GM23338 (cell line): ENCODE data around the gene DIDO1. TPM values are rescaled to one million over a fixed set of nuclear protein-coding genes. Genes with fewer than 3 reads are reported as not detected.

Experiments used
- ATAC-seq: fragments of 200-7000 bp; cut with Tn5 transposase; 3 replicates; pipeline ENCODE4 v1.9.1; 2020
- DNase-seq: peaks from one replicate; pipeline ENCODE4 v3.0.0-alpha.2; 2015; ENCODE audit warnings: low spot score
- H2AFZ ChIP-seq: fragments of 200-600 bp; sonication (generic); 2 replicates; pipeline ENCODE4 v1.8.0; 2016; ENCODE audit warnings: antibody characterized with exemption, mild to moderate bottlenecking, moderate library complexity
- H3F3A ChIP-seq: fragments of 200-600 bp; sonication (generic); replicated peaks from 2 replicates; pipeline ENCODE4 v1.8.0; 2017; ENCODE audit warnings: antibody characterized with exemption, mixed run types, low read depth
- H3K27ac ChIP-seq: fragments of 200-600 bp; sonication (generic); 2 replicates; pipeline ENCODE4 v1.6.1; 2016; ENCODE audit warnings: low read depth
- H3K27me3 ChIP-seq: fragments of 200-600 bp; sonication (generic); 2 replicates; pipeline ENCODE4 v1.8.0; 2016; ENCODE audit warnings: mild to moderate bottlenecking, mixed run types, moderate library complexity; ENCODE audit not compliant: insufficient read depth
- H3K36me3 ChIP-seq: fragments of 200-600 bp; sonication (generic); 2 replicates; pipeline ENCODE4 v1.8.0; 2016; ENCODE audit warnings: mild to moderate bottlenecking; ENCODE audit not compliant: insufficient read depth
- H3K4me1 ChIP-seq: fragments of 200-600 bp; sonication (generic); 2 replicates; pipeline ENCODE4 v1.8.0; 2016; ENCODE audit warnings: mild to moderate bottlenecking, moderate library complexity; ENCODE audit not compliant: insufficient read depth
- H3K4me2 ChIP-seq: fragments of 200-600 bp; sonication (generic); 2 replicates; pipeline ENCODE4 v1.7.1; 2017; ENCODE audit warnings: mixed run types
- H3K4me3 ChIP-seq: fragments of 200-600 bp; sonication (generic); 2 replicates; pipeline ENCODE4 v1.6.1; 2016; ENCODE audit warnings: mixed run types
- H3K79me2 ChIP-seq: fragments of 200-600 bp; sonication (generic); replicated peaks from 2 replicates; pipeline ENCODE4 v1.8.0; 2017; ENCODE audit warnings: mild to moderate bottlenecking; ENCODE audit not compliant: insufficient read depth
- H3K9me2 ChIP-seq: fragments of 200-600 bp; sonication (generic); 2 replicates; pipeline ENCODE4 v1.8.0; 2017; ENCODE audit not compliant: insufficient read depth
- H4K20me1 ChIP-seq: fragments of 200-600 bp; sonication (generic); replicated peaks from 2 replicates; pipeline ENCODE4 v1.8.0; 2017; ENCODE audit warnings: mild to moderate bottlenecking; ENCODE audit not compliant: insufficient read depth
- H3K27ac Mint-ChIP-seq: 2 replicates; pipeline ENCODE4 v1.8.0; 2020; ENCODE audit warnings: inconsistent platforms, mild to moderate bottlenecking, moderate library complexity, mixed read lengths
- H3K27me3 Mint-ChIP-seq: 3 replicates; pipeline ENCODE4 v1.8.0; 2022; ENCODE audit warnings: low read depth, mild to moderate bottlenecking, moderate library complexity, mixed read lengths, inconsistent platforms; ENCODE audit not compliant: insufficient read depth, poor library complexity
- H3K36me3 Mint-ChIP-seq: 3 replicates; pipeline ENCODE4 v1.8.0; 2021; ENCODE audit warnings: low read depth, mild to moderate bottlenecking, inconsistent platforms, moderate library complexity, mixed read lengths
- H3K4me1 Mint-ChIP-seq: 3 replicates; pipeline ENCODE4 v1.8.0; 2020; ENCODE audit warnings: mild to moderate bottlenecking, inconsistent platforms, mixed read lengths
- H3K4me3 Mint-ChIP-seq: 3 replicates; pipeline ENCODE4 v1.8.0; 2021; ENCODE audit warnings: moderate library complexity, mild to moderate bottlenecking, inconsistent platforms, mixed read lengths
- H3K9me3 Mint-ChIP-seq: 3 replicates; pipeline ENCODE4 v1.8.0; 2020; ENCODE audit warnings: moderate library complexity, mild to moderate bottlenecking, inconsistent platforms, mixed read lengths
- CREB1 ChIP-seq: fragments of 250-450 bp; sonication (Bioruptor Pico); IDR thresholded peaks from 2 replicates; pipeline ENCODE4 v1.5.0; 2020; ENCODE audit warnings: low read depth, mild to moderate bottlenecking, moderate library complexity
- CTCF ChIP-seq, 2 experiments: fragments of 200-600 bp in 1 of 2; sonication (generic) in 1 of 2; conservative IDR thresholded peaks; 2 replicates each; pipeline versions ENCODE4 v1.5.1 to v1.6.1; 2016 to 2017; ENCODE audit warnings: antibody characterized with exemption in 2 of 2, low read depth in 2 of 2, mild to moderate bottlenecking in 2 of 2, moderate library complexity in 1 of 2
- EZH2phosphoT487 ChIP-seq: fragments of 200-600 bp; sonication (generic); IDR thresholded peaks from one replicate; pipeline ENCODE4 v1.8.1; 2018; ENCODE audit warnings: antibody characterized with exemption; ENCODE audit not compliant: unreplicated experiment
- JUNB ChIP-seq: IDR thresholded peaks from one replicate; pipeline ENCODE4 v1.6.1; 2016; ENCODE audit warnings: antibody characterized with exemption; ENCODE audit not compliant: unreplicated experiment
- NANOG ChIP-seq: IDR thresholded peaks from 2 replicates; pipeline ENCODE4 v1.6.1; 2016; ENCODE audit warnings: antibody characterized with exemption, borderline replicate concordance
- POLR2AphosphoS5 ChIP-seq: IDR thresholded peaks from 2 replicates; pipeline ENCODE4 v1.6.1; 2016; ENCODE audit warnings: antibody characterized with exemption, low read depth
- STAT1 ChIP-seq: IDR thresholded peaks from one replicate; pipeline ENCODE4 v1.6.1; 2016; ENCODE audit warnings: antibody characterized with exemption; ENCODE audit not compliant: unreplicated experiment
- ZNF114 ChIP-seq: fragments of 250-450 bp; sonication (Bioruptor Pico); IDR thresholded peaks from 2 replicates; pipeline ENCODE4 v1.5.0; 2020; ENCODE audit warnings: mild to moderate bottlenecking, moderate library complexity
- ZNF462 ChIP-seq: fragments of 250-450 bp; sonication (Bioruptor Pico); IDR thresholded peaks from 2 replicates; pipeline ENCODE4 v1.5.0; 2020; ENCODE audit warnings: mild to moderate bottlenecking, moderate library complexity
- polyA plus RNA-seq: library from polyadenylated mRNA; unstranded; fragments of >200 nt; fragmentation: Nextera tagmentation; extraction: Ambion mirVana; gene quantifications from 2 replicates; pipeline ENCODE4 v1.2.1, GENCODE V29; 2016
- total RNA-seq: library from RNA; depleted of rRNA; stranded (reverse); fragments of >200 nt; shearing (Covaris generic); gene quantifications from 2 replicates; pipeline ENCODE4 v1.2.3, GENCODE V29; 2014
- TF ChIP-seq, protein P1 (sequence below): IDR thresholded peaks from one replicate; pipeline ENCODE4 v1.6.1; 2018; ENCODE audit warnings: antibody characterized with exemption; ENCODE audit not compliant: unreplicated experiment
- TF ChIP-seq, protein P2 (sequence below): IDR thresholded peaks from 2 replicates; pipeline ENCODE4 v1.6.1; 2016; ENCODE audit warnings: antibody characterized with exemption

The DIDO1 gene
- total and polyA plus RNA-seq, 2 experiments from 2014 or later = 72.4 to 162 TPM

- Histone ChIP-seq H3K79me2 (no peaks in the 10 kb centered on the region), H3F3A (0 out of 2 replicates have a peak, but pooled peaks cover 7% of the 10 kb centered on the region), H2AFZ (no peak overlapping the region), H4K20me1 (no peaks in the 10 kb centered on the region), H3K27ac (no peak overlapping the region), H3K36me3 (peaks cover 8% of the 10 kb centered on the region; the same call in 1 of the 2 replicates), H3K27me3 (no peaks in the 10 kb centered on the region), H3K4me3 (no peak overlapping the region), H3K4me2 (no peak overlapping the region), H3K9me2 (no peaks in the 10 kb centered on the region), H3K4me1 (0 out of 2 replicates have a peak, but pooled peaks cover 4% of the 10 kb centered on the region)
- H3K27ac Mint-ChIP-seq = no peak overlapping the region
- peaks cover 41% of the 10 kb centered on the region for H3K36me3 Mint-ChIP-seq
- DNase-seq (no peak), ATAC-seq (no peak)
- H3K9me3 Mint-ChIP-seq = no peaks in the 10 kb centered on the region; the same call in 2 of the 3 replicates
- peaks cover 14% of the 10 kb centered on the region for H3K4me1 Mint-ChIP-seq
- peaks cover 17% of the 10 kb centered on the region for H3K27me3 Mint-ChIP-seq
- no peak overlapping the region for H3K4me3 Mint-ChIP-seq
- TF ChIP-seq NANOG (no peak), EZH2phosphoT487 (no peak), CREB1 (CRISPR knock-in tag) (no peak), ZNF114 (CRISPR knock-in tag) (no peak), STAT1 (no peak), POLR2AphosphoS5 (no peak), CTCF (conservative IDR thresholded peaks at IDR 0.05; ENCODE audit: low read depth in 2 of 2) (no peak), JUNB (no peak), ZNF462 (CRISPR knock-in tag) (no peak)
- TF ChIP-seq, protein P1, sequence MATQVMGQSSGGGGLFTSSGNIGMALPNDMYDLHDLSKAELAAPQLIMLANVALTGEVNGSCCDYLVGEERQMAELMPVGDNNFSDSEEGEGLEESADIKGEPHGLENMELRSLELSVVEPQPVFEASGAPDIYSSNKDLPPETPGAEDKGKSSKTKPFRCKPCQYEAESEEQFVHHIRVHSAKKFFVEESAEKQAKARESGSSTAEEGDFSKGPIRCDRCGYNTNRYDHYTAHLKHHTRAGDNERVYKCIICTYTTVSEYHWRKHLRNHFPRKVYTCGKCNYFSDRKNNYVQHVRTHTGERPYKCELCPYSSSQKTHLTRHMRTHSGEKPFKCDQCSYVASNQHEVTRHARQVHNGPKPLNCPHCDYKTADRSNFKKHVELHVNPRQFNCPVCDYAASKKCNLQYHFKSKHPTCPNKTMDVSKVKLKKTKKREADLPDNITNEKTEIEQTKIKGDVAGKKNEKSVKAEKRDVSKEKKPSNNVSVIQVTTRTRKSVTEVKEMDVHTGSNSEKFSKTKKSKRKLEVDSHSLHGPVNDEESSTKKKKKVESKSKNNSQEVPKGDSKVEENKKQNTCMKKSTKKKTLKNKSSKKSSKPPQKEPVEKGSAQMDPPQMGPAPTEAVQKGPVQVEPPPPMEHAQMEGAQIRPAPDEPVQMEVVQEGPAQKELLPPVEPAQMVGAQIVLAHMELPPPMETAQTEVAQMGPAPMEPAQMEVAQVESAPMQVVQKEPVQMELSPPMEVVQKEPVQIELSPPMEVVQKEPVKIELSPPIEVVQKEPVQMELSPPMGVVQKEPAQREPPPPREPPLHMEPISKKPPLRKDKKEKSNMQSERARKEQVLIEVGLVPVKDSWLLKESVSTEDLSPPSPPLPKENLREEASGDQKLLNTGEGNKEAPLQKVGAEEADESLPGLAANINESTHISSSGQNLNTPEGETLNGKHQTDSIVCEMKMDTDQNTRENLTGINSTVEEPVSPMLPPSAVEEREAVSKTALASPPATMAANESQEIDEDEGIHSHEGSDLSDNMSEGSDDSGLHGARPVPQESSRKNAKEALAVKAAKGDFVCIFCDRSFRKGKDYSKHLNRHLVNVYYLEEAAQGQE = no peak
- TF ChIP-seq, protein P2, sequence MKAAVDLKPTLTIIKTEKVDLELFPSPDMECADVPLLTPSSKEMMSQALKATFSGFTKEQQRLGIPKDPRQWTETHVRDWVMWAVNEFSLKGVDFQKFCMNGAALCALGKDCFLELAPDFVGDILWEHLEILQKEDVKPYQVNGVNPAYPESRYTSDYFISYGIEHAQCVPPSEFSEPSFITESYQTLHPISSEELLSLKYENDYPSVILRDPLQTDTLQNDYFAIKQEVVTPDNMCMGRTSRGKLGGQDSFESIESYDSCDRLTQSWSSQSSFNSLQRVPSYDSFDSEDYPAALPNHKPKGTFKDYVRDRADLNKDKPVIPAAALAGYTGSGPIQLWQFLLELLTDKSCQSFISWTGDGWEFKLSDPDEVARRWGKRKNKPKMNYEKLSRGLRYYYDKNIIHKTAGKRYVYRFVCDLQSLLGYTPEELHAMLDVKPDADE = no peak
These were observed 84.5 kb downstream of the DIDO1 start for GRCh38 chr20:62841705-62842212.
